GM21528 (cell line): ENCODE data around the gene PCDHAC2.

Source experiments
- ATAC-seq: cut with Tn5 transposase; IDR thresholded peaks from one replicate; pipeline ENCODE4 v1.9.1; 2021; ENCODE audit warnings: mild to moderate bottlenecking, moderate library complexity; ENCODE audit not compliant: unreplicated experiment, low FRiP score

Gene PCDHAC2

DNA sequence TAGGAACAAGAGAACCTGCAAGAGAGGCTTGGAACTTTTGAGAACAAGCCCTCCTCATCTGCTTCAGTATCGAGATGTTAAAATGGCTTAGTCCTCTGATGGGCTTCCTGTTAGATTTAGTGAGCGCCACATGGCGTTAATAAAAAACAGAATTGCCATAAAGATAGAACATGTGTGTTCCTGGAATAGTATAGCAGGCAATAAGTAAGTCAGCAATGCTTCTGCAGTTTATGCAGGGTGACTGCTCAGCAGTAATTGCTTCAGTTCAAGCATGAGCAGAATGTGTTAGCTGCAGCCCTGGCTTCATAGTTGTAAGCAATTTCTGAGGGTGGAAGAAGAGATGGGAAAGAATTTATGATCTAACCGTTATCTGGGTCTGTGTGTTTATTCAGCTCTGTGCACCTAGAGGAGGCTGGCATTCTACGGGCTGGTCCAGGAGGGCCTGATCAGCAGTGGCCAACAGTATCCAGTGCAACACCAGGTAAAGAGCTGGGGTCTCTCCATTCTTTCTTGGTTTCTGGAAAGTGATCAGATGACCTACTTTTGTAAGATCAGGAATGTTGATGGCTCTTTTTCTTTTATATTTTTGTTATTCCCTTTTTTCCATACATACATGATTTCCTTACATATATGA is 15.9 kb downstream of the PCDHAC2 start:
- no peak for ATAC-seq

DNA sequence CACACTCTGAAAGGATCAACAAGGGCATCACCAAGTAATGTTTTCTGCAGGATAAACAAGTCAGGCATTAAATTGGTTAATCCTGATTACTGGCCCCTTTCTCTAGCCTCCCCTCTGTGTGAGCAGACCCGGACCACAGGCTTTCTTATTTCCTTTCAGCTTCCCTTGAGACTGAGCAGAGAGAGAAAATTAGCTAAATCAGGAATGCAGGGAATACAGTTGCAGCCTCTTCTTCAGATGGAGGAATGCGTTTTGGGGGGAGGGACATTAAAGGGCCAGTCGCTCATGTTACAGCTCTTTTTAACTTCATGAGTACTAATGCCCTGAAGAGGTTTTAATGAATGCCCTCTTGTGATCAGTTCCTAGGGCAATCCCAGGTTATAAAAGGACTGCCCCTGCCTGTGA is 19.8 kb downstream of the PCDHAC2 start:
- no peak for ATAC-seq

DNA sequence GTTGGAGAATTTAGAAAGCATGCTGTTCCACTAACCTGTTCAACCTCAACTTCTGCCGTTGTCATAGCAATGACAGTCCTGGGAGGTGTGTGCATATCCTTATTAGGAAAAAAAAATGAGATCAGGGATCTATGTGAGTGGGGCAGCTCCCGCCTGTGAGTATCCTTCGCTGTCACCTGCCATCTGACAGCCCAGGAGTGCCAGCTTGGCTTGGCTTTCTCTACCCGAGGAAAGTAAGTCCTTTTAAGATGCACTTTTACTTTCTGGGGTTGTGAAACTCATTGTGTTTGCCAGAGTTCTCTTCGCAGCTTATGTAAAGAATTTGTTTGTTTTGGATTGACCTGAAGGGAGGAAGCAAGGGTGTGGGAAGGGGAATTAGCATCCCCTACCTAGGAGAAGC is 21.8 kb downstream of the PCDHAC2 start:
- ATAC-seq = no peak

DNA sequence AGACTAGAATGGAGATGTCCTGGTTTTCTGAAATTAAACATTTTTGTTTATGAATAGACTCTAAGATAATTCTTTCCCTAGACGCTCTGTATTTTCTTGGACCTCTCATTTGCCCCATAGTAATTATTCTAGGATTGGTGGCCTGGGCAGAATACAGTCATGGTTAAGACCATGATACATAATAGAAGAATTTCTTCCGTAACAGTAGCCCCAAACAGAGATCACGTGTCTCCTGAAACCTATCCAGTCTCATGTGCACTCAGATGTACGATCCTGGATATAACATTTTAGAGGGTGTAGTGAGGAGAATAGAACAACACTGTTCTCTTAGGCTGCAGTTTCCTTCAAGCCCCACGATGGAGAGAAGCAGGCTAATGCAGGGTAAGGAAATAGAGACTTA is 22.3 kb downstream of the PCDHAC2 start:
- no peak for ATAC-seq

DNA sequence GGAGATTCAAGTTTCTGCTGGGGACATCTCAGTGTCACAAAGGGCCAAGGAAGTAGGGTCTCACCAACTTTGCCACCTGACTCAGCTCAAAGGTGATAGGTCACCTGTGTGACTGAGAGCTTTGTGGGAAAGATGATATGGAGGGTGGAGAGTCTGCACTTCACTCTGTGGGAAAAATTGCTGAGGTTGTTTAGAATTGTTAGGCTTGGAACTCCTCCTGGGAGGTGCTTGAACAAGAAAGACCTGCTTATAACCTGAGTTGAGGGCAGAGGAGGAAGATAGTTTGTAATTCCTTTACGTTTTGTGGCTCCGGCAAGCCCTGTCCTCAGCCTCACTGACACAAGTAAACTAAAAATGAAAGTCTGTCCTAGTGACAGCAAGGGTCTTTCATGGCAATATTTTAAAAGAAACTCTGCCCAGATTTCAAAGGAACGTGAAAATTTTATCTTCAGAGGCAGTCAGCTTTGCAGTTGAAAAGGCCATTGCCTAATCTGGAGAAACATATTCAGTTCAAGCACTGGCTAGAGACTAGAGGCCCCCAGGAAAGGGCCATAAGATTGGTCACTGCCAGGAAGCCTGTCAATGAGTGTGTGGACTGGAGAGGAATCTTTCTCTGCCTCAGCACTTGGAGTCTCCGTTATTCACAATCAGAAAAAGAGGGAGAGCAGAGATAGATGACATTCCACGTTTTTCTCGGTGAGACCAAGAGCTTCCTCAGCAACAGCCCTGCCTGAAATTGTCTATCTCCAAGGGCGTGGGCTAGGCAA is 23.2 kb downstream of the PCDHAC2 start:
- ATAC-seq = no peak

DNA sequence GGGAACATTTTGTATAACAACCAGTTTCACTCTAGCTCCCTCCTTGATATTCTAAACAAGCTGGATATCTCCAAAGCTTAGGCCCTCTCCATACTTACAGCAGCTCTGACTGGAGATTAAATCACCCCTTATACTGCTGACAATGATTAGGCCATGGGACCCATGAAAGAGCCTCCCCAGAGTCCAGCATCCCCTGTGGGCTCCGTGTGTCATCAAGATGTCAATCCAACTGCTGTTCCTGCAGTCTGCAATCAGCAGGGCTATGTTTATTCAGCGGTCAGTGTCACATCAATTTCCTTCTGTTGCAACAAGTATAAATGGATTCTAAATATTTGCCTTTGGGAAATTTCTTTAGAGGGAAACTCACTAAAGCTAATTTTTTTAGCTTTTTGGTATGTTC is 26.6 kb downstream of the PCDHAC2 start:
- ATAC-seq = no peak

DNA sequence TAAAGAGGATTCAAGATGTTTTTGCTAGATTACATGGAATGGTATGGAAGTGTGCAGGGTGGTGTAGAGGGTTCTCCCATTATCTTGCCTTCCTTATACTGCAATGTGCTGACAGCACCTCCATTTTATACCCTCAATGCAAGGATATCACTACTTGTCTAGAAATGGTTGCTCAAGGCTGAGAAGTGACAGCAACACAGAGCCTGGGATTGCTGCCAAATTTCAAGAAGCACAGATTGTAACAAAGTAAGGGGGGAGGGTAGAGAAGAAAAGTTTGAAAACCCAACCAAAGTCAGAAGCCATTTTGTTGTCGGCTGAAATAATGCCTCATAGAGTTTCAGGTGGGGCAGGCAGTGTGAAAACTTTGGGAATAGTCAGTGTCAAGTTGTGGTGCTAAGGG is 29.8 kb downstream of the PCDHAC2 start:
- no peak for ATAC-seq

DNA sequence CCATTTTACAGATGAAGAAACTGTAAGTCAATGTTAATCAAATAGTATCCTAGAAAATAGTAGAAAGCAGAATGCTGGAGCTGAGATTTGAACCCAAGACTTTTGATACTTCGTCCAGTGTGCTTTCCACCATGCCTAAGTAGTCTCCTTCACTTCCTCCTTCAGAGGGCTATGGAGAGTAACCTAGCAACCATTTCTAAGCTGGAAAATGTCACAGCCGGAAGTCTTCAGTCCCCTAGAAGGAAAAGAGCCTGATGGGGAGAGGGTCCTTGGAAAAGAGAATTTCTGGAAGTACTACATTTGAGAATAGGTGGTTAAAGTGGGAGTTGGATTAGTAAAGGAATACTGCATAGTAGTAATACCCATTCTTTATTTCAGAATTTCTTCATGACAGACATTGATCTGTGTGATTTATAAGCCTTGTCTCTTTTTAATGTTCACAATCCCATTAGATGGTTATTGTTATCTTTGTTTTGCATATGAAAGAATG is 32.7 kb downstream of the PCDHAC2 start:
- no peak for ATAC-seq

DNA sequence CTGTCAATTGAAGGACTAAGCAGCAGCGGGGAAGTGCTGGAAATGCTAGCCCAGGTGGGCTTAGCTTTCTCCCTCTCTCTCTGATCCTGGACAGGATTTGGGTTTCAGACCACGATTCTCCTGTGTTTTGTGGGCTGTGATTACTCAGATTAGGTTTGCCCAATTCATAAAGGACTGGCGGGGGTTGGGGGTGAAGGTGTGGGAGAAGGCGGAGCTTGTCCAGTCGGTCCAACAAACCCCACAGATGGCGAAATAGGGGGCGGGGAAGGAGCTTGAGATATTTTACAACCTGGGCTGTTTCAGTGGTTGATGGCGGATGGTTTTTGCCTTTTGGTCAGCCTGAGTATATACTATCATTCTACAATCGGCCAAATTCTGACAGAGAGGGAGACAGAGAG is 35.2 kb downstream of the PCDHAC2 start:
- ATAC-seq = no peak

DNA sequence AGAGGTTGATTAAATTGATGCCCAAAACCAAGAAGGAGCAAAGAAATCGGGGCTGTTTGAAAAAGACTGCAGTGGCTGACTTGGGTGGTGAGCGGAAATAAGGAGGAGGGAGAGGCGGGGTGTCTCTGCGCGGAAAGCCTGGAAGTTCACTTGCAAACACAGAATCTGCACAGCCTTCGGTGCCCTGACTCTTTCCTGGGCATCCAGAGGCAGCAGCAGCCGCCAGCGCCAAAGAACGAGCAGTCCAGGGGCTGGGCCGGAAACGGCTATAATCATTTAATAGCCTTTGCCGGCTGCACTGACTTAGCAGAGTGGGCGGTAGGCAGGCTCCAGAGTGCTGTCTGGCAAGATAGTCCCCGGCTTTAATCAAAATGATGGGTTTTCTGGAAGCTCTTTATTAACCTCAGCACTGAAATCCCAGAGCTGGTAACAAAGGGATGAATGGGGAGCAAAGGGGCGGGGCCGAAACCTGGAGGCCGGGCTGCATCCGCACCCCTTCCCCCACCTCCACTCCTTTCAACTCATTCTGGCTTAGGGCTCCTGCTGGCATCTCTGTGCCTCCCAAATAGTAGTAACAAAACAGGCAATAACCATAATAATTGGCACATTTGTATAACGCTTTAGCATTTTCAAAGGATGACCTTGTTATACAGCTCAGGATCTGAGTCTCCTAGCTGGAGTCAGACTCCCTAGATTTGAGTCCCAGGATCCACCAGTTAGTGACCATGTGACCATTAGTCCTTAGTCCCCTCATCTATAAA is 35.7 kb downstream of the PCDHAC2 start:
- ATAC-seq = no peak

DNA sequence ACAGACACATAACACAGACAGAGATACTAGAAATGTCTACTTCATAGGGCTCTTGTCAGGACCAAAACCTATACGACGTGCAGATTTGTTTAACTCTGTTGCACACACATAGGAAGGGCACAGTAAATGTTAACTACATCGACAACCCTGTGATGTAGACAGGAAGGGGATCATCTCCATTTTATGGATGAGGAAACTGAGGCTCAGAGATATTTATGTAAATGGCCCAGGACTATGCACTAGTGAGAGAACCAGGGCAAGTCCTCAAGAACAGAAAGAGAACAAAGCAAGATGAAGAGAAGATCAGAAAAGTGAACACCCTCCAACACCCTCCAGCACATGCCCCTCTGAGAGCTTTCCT is 36.3 kb downstream of the PCDHAC2 start:
- no peak for ATAC-seq

DNA sequence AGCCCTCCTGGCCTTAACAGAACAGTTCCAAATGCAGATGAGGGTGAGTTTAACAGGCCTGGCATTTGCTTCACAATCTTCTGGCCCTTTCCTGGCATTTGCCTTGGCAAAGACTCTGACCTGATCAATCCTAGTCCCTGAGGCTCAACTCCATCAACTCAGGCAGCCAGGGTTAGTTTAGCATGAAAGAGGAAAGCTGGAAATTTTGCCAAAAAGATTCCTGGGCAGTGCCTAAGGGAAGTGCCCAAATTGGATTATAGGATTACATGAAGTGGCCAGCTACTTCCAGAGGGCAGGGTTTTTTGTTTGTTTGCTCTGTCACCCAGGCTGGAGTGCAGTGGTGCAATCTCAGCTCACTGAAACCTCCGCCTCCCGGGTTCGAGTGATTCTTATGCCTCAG is 36.8 kb downstream of the PCDHAC2 start:
- ATAC-seq = no peak

DNA sequence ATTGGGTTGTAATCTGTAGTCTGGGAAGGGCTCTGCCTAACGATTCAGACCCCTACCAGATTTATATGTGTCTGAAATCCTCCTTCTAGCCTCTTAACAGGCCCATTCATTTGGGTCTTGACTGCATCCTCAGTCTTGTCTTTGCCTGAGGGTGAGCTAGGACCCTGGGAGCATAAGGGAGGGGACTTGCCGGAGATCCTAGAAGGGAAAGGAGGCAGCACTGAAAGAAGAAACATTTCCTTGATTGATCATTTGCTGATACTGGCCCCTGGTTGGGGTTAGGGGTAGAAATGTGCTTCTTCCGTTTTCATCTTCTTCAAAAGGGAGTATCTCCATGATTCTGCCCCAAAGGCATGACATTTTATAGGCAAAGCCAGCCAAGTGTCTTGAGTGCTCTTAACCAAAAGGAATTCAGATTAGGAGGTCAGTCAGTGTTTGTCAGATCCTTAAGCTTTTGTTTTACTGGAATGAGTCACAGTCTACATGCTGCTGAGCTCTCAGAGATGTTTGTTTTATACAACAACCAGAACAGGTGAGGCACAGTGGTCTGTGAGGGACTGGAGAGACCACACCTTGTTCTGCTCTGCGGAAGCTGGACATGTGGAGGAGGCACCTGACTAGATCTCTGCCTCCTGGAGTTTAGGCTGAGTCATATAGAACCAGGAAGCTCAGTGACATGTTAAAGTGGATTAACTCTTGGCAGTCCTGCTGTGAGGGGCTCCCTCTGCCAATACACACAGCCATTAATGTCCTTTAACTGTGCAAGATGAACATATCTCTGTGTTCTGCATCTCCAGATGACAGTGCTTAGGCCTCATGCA is 37.7 kb downstream of the PCDHAC2 start:
- no peak for ATAC-seq

DNA sequence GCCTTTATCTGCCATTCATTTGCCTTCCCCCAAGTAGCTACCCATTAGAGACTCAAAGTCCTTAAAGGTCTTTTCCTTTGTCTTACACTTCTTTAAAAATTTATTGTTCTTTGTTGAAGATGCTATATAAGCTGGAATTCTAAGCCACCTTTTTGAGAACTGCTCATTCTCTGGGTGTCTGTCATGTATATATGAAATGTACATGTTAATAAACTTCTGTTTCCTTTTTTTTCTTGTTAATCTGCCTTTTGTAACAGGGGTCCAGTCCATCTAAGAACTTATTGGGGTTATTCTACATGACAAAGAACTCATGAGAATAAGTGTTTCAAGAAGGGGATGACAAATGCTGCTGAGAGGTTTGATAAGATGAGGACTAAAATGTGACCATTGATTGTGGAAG is 41.5 kb downstream of the PCDHAC2 start:
- ATAC-seq = no peak

DNA sequence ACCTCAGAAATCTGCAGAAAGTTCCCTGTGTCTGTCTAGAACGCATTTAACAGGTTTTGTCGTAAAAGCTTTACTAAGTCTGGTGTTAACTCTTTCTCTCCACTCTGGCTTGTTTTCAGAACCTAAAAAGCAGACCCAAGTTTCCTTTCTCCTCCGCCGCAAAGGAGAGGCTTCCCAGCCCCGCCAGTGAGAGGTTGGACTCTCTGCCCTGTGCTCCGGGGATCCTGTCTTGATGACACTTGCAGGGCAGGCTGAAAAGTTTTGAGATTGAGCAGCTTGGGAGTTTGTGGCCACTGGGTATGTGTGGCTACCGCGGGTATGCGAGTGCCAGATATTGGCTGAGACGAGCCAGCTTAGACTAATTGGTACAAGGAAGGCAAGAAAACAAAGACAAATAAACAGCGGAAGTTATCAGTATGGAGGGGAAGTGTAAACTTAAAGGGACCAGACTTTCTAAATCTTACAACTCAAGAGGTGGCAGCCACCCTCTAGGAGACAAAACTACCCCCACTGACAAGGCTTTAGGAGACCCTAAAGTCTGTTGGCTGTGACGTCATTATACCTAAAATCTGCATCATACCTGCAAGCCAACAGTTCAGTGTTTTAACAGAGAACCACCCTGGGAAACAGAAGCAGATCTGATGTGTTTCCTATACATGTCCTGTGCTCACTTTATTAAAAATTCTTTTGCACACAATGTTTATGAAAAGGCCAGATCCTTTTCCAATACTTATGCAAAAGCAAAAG is 43.9 kb downstream of the PCDHAC2 start:
- ATAC-seq = no peak

DNA sequence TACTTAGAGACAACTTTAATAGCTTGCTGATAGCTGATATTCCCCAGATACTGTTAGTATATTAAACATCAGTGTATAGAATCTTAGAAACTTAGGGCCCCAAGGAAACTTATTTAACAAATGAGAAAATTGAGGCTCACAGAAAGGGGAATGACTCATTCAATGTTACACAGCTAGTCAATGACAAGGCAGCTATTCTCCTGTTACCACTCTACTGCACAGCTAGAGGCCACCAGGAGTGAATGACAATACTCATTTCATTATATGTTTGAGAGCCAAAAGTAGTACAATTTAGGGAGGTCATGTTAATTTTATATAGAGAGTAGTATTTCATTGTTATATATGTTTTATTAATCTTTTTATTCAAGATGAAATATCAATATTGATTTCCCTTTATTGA is 51.7 kb downstream of the PCDHAC2 start:
- ATAC-seq = no peak
